GM19240 (cell line): ENCODE results near the gene LMF2.
"Not testable (repeated sequence)": the region's sequence is repeated elsewhere in the genome, so short reads cannot be mapped to it uniquely, and the experiment has no call there.

Experiments
- DNase-seq: peaks from one replicate; pipeline ENCODE4 v3.0.0; 2011; ENCODE audit warnings: low spot score; ENCODE audit not compliant: insufficient read length

The LMF2 gene, protein sequence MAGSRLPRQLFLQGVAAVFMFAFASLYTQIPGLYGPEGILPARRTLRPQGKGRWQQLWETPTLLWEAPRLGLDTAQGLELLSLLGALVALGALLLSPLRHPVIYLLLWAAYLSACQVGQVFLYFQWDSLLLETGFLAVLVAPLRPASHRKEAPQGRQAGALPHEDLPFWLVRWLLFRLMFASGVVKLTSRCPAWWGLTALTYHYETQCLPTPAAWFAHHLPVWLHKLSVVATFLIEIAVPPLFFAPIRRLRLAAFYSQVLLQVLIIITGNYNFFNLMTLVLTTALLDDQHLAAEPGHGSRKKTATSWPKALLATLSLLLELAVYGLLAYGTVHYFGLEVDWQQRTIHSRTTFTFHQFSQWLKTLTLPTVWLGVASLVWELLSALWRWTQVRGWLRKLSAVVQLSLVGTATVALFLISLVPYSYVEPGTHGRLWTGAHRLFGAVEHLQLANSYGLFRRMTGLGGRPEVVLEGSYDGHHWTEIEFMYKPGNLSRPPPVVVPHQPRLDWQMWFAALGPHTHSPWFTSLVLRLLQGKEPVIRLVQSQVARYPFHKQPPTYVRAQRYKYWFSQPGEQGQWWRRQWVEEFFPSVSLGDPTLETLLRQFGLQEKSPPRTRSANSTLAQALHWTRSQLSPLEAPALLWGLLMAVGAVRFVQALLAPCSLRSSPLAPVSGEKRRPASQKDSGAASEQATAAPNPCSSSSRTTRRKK

DNA sequence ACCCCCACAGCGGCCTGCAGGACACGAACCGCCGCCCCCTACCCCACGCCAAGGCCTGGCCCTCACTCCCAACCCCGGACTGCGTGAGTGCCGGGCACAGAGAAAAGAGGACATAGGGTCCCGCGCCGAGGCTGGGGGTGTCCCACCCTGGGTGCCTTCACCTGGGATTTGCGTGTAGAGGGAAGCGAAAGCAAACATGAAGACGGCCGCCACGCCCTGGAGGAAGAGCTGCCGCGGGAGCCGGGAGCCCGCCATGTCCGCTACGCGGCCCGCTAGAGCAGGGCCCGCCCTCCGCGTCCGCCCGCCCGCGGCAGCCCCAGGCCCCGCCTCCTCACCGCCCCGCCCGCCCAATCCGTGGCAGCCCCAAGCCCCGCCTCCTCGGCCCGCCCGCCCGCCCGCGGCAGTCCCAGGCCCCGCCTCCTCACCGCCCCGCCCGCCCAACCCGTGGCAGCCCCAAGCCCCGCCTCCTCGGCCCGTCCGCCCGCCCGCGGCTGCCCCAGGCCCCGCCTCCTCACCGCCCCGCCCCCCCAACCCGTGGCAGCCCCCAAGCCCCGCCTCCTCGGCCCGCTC is at the start of gene LMF2:
TSS of gene LMF2 (minus strand) at position 282 of the 570 bp plus-strand sequence. CDS start at position 255, 27 bp downstream.
- DNase-seq: peak; percentile 98

DNA sequence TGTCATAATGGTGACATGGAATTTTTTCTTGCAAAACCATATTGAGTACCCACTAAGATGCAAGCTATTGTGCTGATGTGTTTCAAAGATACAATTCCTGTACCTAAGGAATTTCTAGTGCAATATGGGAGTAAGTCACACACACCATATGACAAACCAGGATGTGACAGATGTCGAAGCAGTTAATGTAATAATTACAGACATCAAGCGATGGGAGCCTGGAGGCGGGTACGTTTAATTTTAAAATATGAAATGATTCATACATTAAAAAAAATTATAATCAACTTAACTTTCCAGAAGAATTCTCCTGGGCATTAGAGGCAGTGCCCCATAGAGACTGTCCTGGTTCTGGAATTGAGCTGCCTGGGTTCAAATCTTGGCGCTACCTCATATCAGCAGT is 49.2 kb upstream of the LMF2 start:
- no peak for DNase-seq

- DNase-seq: no peak
These were observed 45.8 kb upstream of the LMF2 start for GRCh38 chr22:50553310-50553709.

DNA sequence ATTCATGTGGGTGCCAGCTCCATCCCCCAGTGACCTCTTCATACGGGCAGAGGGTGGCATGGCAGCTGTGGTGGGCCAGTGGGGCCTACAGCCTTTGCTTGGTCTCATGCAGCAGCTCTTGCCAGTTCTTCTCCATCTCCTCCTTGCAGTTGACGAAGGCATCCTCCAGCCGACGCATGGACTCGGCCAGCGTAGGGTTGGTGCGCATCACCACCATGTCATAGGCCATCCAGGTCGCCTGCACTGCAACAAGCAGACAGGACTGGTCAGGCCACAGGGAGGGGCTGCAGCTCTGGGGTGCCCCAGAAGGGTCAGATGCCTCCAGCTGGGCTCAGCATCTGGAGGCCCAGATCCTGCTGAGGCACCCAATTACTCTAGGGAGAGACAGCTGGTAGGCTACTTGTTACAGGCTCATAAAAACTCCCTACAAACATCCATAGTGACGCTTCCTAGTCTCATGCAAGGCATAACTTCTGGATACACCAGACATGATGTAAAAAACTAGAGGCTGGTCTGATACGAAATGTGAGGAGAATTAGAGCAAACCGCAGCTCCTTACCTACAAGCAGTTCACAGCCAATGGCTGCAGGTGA is 43.8 kb upstream of the LMF2 start:
- DNase-seq: no peak

DNA sequence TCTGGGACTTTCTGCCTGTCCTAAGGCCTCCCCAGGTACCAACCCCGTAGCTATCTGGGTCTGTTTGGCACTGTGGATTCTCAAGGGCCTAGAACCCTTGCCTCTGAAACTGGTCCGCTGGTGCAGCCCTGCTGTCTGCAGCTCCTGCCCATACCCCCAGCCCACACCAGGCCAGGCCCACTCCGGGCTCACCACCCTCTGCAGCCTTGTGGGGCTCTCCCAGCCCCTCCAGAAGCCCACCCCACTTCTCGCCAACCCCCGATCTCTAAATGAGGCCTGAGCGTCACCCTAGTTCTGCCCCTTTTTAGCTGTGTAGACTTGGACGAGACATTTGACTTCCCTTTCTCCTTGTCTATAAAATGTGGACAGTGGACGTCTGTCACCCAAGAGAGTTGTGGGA is 42.9 kb upstream of the LMF2 start:
- no peak for DNase-seq

- no peak for DNase-seq
These were observed 41.7 kb upstream of the LMF2 start for GRCh38 chr22:50548921-50549790.

DNA sequence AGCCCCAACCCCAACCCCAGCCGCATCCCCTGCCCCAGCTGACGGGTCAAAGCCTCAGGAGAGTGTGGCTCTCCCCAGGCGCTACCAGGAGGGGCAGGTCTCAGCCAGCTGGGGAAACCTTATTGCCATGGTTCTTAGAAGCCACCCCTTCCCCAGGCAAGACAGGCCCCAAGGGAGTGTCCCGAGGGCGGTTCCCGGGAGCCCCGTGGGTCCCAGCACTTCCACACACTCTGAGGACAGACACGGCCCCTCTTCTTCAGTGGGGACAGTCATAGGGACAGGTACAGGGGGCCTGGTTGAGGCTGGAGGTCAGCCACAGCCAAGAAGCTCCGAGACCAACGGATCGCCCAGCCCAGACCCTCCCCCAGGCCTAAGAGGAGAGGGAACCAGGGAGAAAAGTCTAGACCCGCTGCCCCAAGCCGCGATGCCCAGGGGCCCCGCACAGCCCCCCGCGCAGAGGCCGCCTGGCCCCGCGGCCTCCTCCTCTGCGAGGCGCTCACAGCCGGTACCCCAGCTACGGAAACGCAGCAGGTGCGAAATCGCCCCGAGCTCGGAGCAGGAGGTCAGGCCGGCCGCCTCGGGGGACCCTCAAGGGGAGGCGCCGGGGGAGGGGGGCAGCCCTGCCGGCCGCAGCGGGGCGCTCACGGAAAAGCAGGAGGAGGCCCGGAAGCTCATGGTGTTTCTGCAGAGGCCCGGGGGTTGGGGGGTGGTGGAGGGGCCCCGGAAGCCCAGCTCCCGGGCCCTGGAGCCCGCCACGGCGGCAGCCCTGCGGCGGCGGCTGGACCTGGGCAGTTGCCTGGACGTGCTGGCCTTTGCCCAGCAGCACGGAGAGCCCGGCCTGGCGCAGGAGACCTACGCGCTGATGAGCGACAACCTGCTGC is 40.8 kb upstream of the LMF2 start:
- no peak for DNase-seq

DNA sequence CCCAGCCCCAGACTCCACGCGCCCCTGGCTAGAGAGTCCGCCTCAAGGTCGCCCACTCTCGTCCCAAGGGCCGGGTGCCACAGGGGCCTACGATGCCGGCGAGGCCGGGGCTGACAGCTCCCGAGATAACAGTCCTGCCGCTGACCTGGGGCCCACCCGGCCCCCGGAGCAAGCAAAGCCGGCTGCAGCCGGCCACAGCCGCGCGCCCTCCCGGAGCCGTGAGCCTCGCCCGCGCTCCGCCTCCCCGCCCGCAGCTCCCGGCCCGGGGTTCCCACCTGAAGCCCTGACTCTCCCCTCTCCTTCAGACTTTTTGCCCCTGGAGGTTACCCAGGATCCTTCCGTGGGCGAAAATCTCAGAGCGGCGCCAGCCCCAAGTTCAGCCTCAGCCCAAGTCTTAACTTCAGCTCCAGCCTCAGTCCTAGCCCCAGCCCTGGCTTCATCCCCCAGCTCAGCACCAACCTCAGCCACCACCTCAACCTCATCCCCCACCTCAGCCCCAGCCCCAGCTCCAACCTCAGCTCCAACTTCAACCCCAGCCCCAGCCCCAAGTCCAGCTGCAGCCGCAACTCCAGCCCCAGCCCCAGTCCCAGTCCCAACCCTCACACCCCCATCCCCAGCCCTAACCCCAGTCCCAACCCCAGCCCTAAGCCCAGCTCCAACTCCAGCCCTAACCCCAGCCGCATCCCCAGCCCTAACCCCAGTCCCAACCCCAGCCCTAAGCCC is 39.9 kb upstream of the LMF2 start:
- DNase-seq: no peak

DNA sequence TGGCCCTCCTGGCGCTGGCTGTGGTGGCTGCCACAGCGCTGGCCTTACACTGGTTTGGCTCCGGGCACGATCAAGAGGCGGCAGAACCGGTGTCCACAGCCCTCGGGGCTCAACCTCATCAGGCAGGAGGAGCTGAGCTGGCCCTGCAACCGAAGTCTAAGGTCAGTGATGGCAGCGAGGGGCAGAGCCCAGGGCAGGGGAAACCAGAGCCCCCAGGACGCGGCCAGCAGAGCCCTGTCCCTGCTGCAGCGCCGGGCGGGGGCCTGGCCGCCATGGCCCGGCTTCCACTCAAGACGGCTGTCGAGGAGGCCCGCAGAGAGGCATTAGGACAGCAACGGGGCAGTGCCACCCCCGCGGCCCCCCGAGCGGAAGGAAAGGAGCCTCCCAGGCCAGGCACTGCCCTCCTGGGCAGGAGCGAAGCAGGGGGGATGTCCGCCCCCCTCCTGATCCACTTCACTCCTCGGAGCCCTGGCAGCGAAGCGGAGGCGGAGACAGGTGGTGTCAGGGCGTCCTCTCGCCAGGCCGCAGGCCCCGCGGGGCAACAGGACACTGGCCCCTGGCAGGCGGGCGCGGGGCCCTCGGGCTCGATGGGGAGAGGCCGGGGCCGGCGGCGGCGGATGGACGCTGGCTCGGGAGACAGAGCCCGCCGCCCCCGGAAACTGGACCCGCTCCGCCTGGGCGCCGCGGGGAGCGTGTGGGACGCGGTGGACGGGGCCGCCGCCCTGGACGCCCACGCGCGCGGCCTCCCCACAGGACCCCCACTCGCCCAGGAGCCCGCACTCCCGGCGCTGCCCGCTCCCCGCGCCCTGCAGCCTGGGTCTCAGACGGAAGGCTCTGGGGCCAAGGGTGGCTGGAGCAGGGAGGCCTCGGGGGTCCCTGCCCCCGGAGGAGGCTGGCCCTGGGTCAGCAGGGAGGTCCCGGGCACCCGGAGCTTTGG is 39.1 kb upstream of the LMF2 start:
- DNase-seq: no peak

GRCh38 chr22:50545522-50546325 is 38.2 kb upstream of the LMF2 start, which contains the start of gene KLHDC7B:
Gene KLHDC7B (plus strand): TSS chr22:50545899. CDS start chr22:50546244, 345 bp downstream.
- no peak for DNase-seq

- DNase-seq: no peak
These were observed 37.3 kb upstream of the LMF2 start for GRCh38 chr22:50544746-50545253.

DNA sequence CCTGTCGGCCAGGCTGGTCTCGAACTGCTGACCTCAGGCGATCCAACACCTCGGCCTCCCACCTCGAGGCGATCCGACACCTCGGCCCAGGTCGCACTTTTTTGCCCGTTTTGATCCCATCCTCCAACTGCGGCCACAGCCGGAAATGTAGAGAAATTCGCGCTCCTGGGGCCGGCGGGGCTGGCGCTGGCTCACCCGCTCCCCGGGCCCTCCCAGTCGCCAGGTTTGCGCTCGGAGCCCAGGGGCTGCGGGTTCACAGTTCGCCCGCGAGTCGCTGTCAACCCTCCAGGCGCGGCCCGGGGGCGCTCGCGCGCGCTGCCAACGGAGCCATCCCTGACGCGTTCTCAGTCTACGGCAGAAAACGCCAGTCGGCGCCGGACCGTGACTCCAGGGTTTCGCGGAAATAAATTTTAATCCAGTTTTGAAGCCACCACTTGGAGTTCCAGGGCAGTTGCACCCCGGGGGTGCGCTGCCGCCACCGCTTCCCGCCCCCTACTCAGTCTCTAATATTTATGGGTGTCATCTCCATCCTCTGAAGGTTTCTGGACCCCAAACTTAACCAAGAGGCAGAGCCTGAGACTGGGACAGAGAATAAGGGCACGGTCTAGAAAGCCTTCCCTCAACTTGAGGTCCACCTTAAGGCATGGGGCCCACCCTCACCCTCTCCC is 36.7 kb upstream of the LMF2 start:
- peak; percentile 86 for DNase-seq

- no peak for DNase-seq
These were observed 35.0 kb upstream of the LMF2 start for GRCh38 chr22:50542416-50542927.

DNA sequence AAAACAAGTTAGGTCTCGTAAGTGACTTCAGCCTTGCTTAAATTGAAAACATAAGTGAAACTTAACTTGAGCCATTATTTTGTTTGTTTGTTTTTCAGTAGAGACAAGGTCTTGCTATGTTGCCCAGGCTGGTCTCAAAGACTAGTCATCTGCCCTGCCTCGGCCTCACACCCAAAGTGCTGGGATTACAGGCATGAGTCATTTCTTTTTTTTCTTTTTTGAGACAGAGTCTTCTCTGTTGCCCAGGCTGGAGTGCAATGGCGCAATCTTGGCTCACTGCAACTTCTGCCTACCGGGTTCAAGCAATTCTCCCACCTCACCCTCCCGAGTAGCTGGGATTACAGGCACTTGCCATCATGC is 34.1 kb upstream of the LMF2 start:
- DNase-seq: not testable (repeated sequence)

DNA sequence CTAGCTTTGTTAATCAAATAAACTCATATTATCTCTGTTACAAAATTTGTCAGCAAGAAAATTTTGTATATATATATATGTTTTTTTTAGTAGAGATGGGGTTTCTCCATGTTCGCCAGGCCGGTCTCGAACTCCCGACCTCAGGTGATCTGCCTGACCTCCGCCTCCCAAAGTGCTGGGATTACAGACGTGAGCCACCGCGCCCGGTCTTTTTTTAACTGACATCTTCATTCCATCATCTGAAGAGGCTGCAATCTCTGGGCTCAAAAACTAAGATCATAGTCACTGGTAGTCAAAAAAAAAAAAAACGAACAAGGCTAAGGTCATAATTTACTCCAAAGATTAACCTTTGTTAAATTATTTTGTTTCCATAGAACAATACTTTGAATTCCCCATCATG is 32.9 kb upstream of the LMF2 start:
- no peak for DNase-seq

GRCh38 chr22:50537765-50538164 is 30.3 kb upstream of the LMF2 start:
- DNase-seq: no peak
